K562 (cell line): ENCODE results near the gene ABHD16A. TPM values are rescaled to one million over a fixed set of nuclear protein-coding genes. Genes with fewer than 3 reads are reported as not detected.

ENCODE experiments used
- CAMTA2 ChIP-seq: fragments of 250-450 bp; sonication (Bioruptor Pico); conservative IDR thresholded peaks from 2 replicates; pipeline ENCODE4 v1.5.1; 2022
- CHAMP1 ChIP-seq: fragments of 450-650 bp; IDR thresholded peaks from 2 replicates; pipeline ENCODE4 v1.6.1; 2016; ENCODE audit warnings: mild to moderate bottlenecking
- CREM ChIP-seq: IDR thresholded peaks from 2 replicates; pipeline ENCODE4 v1.6.1; 2014; ENCODE audit warnings: antibody characterized with exemption, low read depth
- E2F3 ChIP-seq: fragments of 250-450 bp; sonication (Bioruptor Pico); IDR thresholded peaks from 2 replicates; pipeline ENCODE4 v1.4.0; 2020; ENCODE audit warnings: mild to moderate bottlenecking
- FOXM1 ChIP-seq, 2 experiments: fragments of 450-650 bp in 1 of 2; sonication (generic) in 1 of 2; formaldehyde crosslinking in 1 of 2; IDR thresholded peaks; 2 replicates each; pipeline versions ENCODE4 v1.6.1 to v1.9.0; 2017 to 2022; ENCODE audit warnings: low read depth in 2 of 2, mild to moderate bottlenecking in 2 of 2, missing genetic modification reagents in 1 of 2, moderate library complexity in 1 of 2
- HNRNPK ChIP-seq: fragments of 200-400 bp; formaldehyde crosslinking; IDR thresholded peaks from one replicate; pipeline ENCODE4 v1.6.1; 2018; ENCODE audit warnings: mild to moderate bottlenecking, low read depth, low read length; ENCODE audit not compliant: poor library complexity, severe bottlenecking
- LEF1 ChIP-seq: fragments of 450-650 bp; IDR thresholded peaks from 2 replicates; pipeline ENCODE4 v1.6.1; 2016; ENCODE audit warnings: mild to moderate bottlenecking
- MYBL2 ChIP-seq, 2 experiments: fragments of 450-650 bp in 1 of 2; sonication (generic) in 1 of 2; formaldehyde crosslinking in 1 of 2; IDR thresholded peaks; 2 replicates each; pipeline versions ENCODE4 v1.6.1 to v1.8.1; 2017 to 2022; ENCODE audit warnings: borderline replicate concordance in 1 of 2, inconsistent platforms in 1 of 2, low read depth in 1 of 2, mild to moderate bottlenecking in 1 of 2, missing genetic modification reagents in 1 of 2, moderate library complexity in 1 of 2
- NCOA4 ChIP-seq: fragments of 450-650 bp; IDR thresholded peaks from 2 replicates; pipeline ENCODE4 v1.6.1; 2018; ENCODE audit warnings: mild to moderate bottlenecking; ENCODE audit not compliant: partially characterized antibody
- NR2F6 ChIP-seq: fragments of 450-650 bp; formaldehyde crosslinking; IDR thresholded peaks from 2 replicates; pipeline ENCODE4 v1.4.0; 2020; ENCODE audit warnings: mild to moderate bottlenecking
- OTX1 ChIP-seq: fragments of 450-650 bp; formaldehyde crosslinking; IDR thresholded peaks from 2 replicates; pipeline ENCODE4 v1.4.0; 2022; ENCODE audit warnings: mild to moderate bottlenecking
- PHF8 ChIP-seq: fragments of 200-600 bp; sonication (generic); IDR thresholded peaks from 2 replicates; pipeline ENCODE4 v1.6.1; 2012; ENCODE audit warnings: mixed run types, mild to moderate bottlenecking, inconsistent platforms, low read length, moderate library complexity, borderline replicate concordance
- POLR3A ChIP-seq: IDR thresholded peaks from 2 replicates; pipeline ENCODE4 v1.6.1; 2011; ENCODE audit warnings: borderline replicate concordance, mild to moderate bottlenecking, moderate library complexity; ENCODE audit not compliant: insufficient read length, insufficient read depth; ENCODE audit errors: extremely low read depth
- RBM14 ChIP-seq: fragments of 200-400 bp; formaldehyde crosslinking; IDR thresholded peaks from 2 replicates; pipeline ENCODE4 v1.6.1; 2018; ENCODE audit warnings: low read depth, mild to moderate bottlenecking, low read length, moderate library complexity, borderline replicate concordance; ENCODE audit not compliant: insufficient read depth
- TBP ChIP-seq: optimal IDR thresholded peaks from 2 replicates; pipeline ENCODE3; 2011; ENCODE audit warnings: low read depth, low read length, improper control_type of control experiment
- TGIF2 ChIP-seq: sonication (generic); formaldehyde crosslinking; IDR thresholded peaks from 2 replicates; pipeline ENCODE4 v1.8.1; 2022; ENCODE audit warnings: mild to moderate bottlenecking, missing genetic modification reagents, moderate library complexity
- ZNF224 ChIP-seq: sonication (generic); formaldehyde crosslinking; IDR thresholded peaks from 2 replicates; pipeline ENCODE4 v1.8.0; 2022; ENCODE audit warnings: mild to moderate bottlenecking, missing genetic modification reagents
- ZNF609 ChIP-seq: sonication (generic); formaldehyde crosslinking; IDR thresholded peaks from 2 replicates; pipeline ENCODE4 v1.8.1; 2023; ENCODE audit warnings: missing genetic modification reagents, mild to moderate bottlenecking, borderline replicate concordance
- polyA plus RNA-seq, 8 experiments: library from polyadenylated mRNA; depleted of rRNA in 4 of 8; stranded (reverse) in 5 of 8; unstranded in 3 of 8; fragments of >200 nt; fragmentation: Nextera tagmentation in 2 of 8; fragmentation: Illumina TruSeq in 1 of 8; extraction: Ambion mirVana in 2 of 8; extraction: Trizol in 1 of 8; gene quantifications; 2 replicates each; pipeline versions ENCODE4 v1.2.1 to v1.2.3, GENCODE V29; 2011 to 2014; ENCODE audit warnings: inconsistent platforms in 1 of 8, missing spikeins in 1 of 8
- total RNA-seq, 7 experiments: library from RNA; depleted of rRNA in 6 of 7; stranded (reverse); fragments of >200 nt in 6 of 7; fragmentation: Illumina TruSeq in 2 of 7; extraction: Trizol in 2 of 7; gene quantifications; 2 replicates each; pipeline versions ENCODE4 v1.2.1 to v1.2.3, GENCODE V29; 2011 to 2021; ENCODE audit warnings: low replicate concordance in 1 of 7
- TF ChIP-seq, protein P1 (sequence below): fragments of 450-650 bp; IDR thresholded peaks from 2 replicates; pipeline ENCODE4 v1.6.1; 2016; ENCODE audit warnings: low read depth, mild to moderate bottlenecking, moderate library complexity

ABHD16A gene
- total and polyA plus RNA-seq, 9 of the 15 experiments (the other 6 are each of a cell fraction or from before 2014, with no cell fraction given) = 25.8 to 120 (median 81.6) TPM

DNA sequence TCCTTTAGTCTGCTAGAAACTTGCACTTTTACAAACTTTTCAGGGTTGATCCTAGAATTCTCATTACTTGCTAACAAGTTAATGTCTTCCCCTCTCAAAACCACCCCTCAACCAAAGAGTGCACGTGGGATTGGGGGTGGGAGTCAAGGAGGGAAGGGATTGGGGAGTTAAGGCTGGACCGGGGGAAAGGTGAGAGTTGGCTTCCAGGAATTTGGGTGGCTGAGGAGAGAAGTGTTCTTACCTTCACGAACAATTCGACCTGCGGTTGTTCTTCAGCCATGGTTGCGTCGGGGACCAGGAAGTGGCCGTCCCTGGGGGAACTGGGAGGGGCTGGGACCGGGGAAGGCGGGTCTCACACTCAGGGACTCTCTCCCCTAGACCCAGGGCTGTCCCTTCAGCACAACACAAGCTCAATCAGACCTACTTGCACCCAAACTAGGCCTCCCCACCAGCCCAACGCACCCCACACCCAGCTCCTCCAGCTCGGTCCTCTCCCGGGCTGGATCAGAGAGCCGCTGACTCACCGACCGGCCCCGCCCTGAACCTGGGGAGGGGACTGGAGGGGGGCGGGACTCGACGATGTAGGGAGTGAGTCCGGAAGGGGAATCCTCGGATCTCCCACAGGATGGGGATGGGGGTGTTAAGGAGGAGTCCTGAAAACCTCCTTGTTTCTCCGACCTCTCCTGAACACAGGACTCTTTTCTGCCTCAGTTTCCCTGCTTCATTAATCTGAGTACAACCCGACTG lies 33.1 kb upstream of the ABHD16A start, which contains the start of gene CLIC1 (continued):
- TF ChIP-seq ZNF224 (CRISPR knock-in tag) (peak; percentile 89), POLR3A (no peak), MYBL2 (IDR thresholded peaks at IDR 0.05; ENCODE audit: low read depth) (no peak), MYBL2 (CRISPR knock-in tag; IDR thresholded peaks at IDR 0.05; ENCODE audit: borderline replicate concordance) (no peak), TGIF2 (no peak), RBM14 (no peak), ZNF609 (CRISPR knock-in tag) (peak; percentile 89; the same call in 1 of the 2 replicates), NCOA4 (peak; percentile 1), CREM (no peak), CAMTA2 (CRISPR knock-in tag) (0 out of 2 replicates have a peak, but pooled peaks have one; percentile 9), TBP (no peak), LEF1 (no peak), CHAMP1 (no peak), OTX1 (peak; percentile 97), NR2F6 (CRISPR knock-in tag) (no peak), PHF8 (peak; percentile 87), HNRNPK (peak; percentile 48), E2F3 (CRISPR knock-in tag) (no peak), FOXM1 (IDR thresholded peaks at IDR 0.05; ENCODE audit: low read depth) (no peak), FOXM1 (CRISPR knock-in tag; IDR thresholded peaks at IDR 0.05; ENCODE audit: low read depth) (peak; percentile 57)
- TF ChIP-seq, protein P1, sequence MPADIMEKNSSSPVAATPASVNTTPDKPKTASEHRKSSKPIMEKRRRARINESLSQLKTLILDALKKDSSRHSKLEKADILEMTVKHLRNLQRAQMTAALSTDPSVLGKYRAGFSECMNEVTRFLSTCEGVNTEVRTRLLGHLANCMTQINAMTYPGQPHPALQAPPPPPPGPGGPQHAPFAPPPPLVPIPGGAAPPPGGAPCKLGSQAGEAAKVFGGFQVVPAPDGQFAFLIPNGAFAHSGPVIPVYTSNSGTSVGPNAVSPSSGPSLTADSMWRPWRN = no peak
